DMS 273 treated with DMSO at 0.1 percent for 48 hours (cell line): ENCODE results near the gene EFNA2.

Experiments used
- DNase-seq: peaks from one replicate; lab custom pipeline; 2025; lab: John Stamatoyannopoulos, UW

EFNA2 gene

DNA sequence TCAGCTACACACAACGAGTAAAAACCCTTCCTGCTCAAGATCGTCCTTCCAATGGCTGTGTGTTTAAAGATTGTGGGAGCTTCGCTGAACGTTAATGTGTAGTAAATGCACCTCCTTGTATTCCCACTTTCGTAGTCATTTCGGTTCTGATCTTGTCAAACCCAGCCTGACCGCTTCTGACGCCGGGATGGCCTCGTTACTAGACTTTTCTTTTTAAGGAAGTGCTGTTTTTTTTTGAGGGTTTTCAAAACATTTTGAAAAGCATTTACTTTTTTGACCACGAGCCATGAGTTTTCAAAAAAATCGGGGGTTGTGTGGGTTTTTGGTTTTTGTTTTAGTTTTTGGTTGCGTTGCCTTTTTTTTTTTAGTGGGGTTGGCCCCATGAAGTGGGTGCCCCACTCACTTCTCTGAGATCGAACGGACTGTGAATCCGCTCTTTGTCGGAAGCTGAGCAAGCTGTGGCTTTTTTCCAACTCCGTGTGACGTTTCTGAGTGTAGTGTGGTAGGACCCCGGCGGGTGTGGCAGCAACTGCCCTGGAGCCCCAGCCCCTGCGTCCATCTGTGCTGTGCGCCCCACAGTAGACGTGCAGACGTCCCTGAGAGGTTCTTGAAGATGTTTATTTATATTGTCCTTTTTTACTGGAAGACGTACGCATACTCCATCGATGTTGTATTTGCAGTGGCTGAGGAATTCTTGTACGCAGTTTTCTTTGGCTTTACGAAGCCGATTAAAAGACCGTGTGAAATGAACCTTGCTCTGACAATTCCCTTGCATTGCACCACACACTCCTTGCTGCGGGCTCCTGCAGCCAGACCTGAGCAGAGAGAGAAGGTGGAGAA, 13.0 kb upstream of the EFNA2 start:
- DNase-seq, result no peak

DNA sequence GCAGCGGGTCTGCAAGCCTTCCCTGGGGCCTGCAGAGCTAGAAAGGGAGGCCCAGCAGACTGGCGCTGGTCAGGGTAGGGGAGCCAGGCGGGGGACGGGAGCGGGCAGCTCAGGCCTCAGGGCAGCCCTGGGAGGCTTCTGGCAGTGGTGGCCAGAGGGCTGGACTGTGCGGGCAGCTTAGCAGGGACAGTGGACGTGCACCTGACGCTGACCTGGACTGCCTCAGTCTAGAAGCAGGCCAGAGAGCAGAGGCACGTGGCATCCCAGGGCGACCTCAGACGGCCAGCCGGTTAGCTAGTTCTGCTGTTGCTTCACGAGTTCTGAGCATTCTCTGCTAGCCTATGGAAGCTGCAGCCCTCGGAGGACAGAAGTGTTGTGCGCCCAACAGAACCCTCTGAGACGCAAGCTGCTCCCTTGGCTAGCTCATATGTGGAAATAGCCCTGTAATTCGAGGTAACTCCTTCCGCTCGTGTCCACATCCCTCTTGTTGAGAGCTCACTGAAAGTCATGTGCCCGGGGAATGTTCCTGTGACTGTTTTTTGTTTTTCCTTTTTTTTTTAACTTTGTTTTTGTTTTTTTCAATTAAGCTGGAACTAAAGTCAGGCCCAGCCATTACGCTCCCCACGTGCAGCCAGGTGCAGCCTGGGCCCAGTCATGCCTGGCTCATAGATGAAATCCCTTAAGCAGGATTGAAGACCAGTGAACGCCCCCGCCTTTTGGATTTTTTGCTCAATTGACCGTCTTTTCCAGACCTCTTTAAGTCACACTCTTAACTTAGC, 12.2 kb upstream of the EFNA2 start:
- no peak for DNase-seq

GRCh38 chr19:1274081-1274851, 11.4 kb upstream of the EFNA2 start:
- DNase-seq, result no peak

DNA sequence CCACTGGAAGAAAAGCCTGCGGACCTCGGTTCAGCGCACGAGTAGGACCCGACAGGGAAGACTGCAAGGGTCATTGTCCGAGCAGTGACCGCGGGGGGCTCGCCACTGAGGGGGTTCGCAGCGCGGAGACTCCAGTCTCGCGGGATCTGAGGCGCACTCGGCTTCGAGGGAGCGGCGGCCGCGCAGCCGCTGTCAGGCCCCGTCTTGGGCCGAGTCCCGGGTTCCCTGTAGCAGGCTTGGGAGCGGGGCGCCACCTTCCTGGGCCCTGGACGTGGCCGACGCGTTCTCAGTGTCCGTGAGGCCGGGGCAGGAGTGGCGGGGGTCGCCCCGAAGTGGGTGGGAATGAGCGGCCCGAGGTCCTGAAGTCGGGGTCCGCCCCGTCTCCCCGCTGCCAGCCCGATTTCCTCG, 10.8 kb upstream of the EFNA2 start:
- no peak for DNase-seq

- DNase-seq, result peak; percentile 95
Measured at GRCh38 chr19:1275260-1275975, 10.3 kb upstream of the EFNA2 start, which contains the start of gene FAM174C. Gene FAM174C, plus strand, starts transcription at chr19:1275530. Its CDS starts 20 bp downstream, at chr19:1275550.

DNA sequence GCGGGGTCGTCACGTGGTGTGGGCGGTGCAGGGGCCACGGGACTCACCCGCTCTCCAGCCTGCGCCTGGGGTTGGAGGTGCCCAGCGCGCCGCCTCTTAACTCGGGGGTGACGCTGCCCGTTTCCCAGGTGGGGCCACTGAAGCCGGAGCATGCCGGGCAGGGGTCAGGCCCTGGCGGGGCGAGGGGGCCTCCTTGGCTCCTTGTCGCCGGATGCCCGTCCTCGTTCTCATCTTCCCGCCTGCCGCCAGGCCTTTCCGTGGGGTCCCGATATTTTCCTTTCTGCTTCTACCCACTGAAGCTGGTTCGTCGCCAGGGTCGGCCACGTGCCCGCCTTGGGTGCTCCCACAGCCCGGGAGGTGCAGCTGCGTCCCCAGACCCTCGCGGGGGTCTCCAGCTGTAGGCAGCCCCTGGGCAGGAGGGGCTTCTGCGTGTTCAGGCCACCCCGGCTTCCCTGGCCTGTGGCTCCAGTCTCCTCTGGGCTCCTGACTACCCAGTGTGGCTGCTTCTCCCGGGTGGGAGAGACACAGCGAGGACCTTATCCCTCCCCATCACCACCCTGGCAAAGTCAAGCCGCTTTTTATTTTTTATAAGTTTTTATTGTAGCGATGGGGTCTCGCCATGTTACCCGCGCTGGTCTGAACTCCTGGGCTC, 9.6 kb upstream of the EFNA2 start:
- no peak for DNase-seq

- DNase-seq, result no peak
Measured at GRCh38 chr19:1276628-1277022, 9.0 kb upstream of the EFNA2 start.

DNA sequence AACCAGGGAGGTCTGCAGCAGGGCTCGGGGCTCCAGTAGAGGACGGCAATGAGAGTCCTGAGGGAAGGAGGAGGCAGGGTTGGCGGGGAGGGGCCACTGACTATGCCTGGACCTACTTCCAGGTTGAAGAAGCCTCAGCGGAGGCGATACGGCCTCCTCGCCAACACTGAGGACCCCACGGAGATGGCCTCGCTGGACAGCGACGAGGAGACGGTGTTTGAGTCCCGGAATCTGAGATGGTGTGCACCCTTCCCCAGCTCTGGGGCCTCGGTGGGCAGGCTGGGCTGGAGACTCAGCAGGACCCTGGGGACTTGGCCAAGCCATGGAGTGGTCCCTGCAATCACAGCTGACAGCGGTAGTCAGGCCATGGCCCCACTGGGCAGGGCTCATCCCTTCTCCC, 8.6 kb upstream of the EFNA2 start:
- DNase-seq, result no peak

- no peak for DNase-seq
Measured at GRCh38 chr19:1278074-1278473, 7.6 kb upstream of the EFNA2 start.

- DNase-seq, result no peak
Measured at GRCh38 chr19:1278713-1279660, 6.7 kb upstream of the EFNA2 start.

- peak; percentile 31 for DNase-seq
Measured at GRCh38 chr19:1279782-1280341, 5.8 kb upstream of the EFNA2 start.

- no peak for DNase-seq
Measured at GRCh38 chr19:1280636-1281568, 4.8 kb upstream of the EFNA2 start.

- no peak for DNase-seq
Measured at GRCh38 chr19:1281569-1282287, 3.9 kb upstream of the EFNA2 start.

DNA sequence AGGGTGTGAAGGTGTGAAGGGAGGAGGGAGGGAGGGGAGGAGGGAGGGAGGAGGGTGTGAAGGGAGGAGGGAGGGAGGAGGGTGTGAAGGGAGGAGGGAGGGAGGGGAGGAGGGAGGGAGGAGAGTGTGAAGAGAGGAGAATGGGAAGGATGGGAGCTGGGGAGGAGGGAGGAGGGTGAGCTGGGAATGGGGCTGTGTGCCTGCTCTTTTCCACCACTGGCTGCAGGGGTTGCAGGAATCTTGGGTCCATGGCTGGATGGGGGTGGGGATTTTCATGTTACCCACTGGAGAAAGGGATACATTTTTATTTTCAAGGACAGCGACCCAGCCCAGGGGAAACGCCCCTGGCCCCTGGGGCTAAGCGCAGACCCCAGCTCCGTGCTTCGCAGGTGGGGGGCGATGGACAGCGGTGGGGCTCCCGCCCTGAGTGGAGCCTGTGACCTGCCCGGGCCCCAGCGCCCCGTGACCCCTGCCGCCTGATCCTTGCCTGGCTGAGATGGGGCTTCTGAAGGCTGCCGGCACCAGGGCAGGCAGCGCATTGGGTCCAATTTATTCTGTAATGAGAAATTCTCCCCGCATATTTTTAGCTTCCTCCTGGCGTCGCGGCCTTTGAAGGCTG, 3.0 kb upstream of the EFNA2 start:
- DNase-seq, result no peak

- no peak for DNase-seq
Measured at GRCh38 chr19:1283207-1283916, 2.3 kb upstream of the EFNA2 start.

DNA sequence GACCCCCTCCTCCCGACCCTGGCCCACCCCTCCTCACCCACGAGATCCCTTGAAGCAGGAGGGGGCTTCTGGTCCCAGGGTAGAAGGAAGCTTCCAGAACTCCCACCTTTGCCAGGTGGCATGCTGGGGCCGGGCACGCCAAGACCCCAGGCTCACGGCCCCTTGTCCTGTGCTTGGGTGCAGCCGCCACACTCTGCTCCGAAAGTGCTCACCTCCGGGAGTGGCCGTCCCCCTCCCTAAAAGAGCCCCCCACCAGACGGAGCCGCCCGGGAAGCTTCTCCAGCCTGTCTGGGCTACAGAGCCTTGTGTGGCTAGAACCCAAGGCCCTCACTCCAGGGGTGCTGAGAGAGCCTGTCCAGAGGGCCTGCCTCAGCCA, 1.8 kb upstream of the EFNA2 start:
- DNase-seq, result no peak
